Fibroblast of pulmonary artery (primary cell): ENCODE results near the gene C1QTNF6.

ENCODE experiments used
- DNase-seq: peaks from one replicate; pipeline ENCODE4 v3.0.0-alpha.2; 2010; ENCODE audit warnings: low read depth
- H3K4me3 ChIP-seq: replicated peaks from 2 replicates; pipeline ENCODE4 v1.5.1; 2011; ENCODE audit warnings: low read depth, mild to moderate bottlenecking, control low read depth, low read length, moderate library complexity
- TF ChIP-seq, protein P1 (sequence below): IDR thresholded peaks from 2 replicates; pipeline ENCODE4 v1.5.1; 2011; ENCODE audit warnings: mild to moderate bottlenecking, control low read depth, low read length, inconsistent platforms; ENCODE audit errors: missing control alignments

Gene C1QTNF6

DNA sequence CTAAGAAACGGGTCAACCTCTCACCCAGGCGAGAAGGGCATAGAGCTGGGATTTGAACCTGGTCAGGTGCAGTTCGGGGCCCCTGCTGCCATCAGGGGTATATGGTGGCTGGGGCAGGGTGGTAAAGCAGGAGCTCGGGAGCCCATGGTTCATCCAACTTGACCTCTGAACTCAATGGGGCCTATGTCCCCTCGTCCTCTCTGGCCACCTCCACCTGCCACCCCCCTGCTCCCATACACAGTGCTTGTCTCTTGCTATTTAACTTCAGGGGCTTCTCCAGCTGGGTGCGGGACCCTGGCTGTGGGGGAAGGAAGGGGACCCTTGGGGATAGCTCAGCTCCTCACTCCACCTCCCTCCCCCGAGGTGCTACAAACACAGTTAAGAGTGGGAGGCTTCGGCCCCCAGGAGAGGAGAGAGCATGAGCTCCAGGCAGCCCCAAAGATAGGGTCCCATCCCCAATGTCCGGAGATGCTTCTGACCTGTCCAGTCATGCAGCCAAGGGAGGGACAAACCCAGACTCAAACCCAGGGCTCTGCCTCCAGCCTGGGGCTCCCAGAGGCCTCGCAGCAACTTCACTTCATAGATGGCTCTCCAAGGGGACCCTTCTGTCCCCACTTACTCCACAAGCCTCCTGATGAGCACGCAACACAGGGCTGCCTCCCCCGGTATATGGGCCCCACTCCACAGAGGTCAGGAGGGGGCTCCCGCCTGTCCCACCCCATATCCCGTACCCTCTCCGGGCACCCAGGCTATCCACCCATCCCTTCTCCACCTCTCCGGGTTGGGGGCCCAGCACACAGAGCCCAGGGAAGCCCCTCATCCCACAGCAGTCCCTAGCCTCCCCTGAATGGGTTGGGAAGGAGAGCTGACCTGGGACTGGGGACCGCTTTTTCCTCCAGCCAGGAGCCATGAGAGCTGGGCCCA lies 39.0 kb downstream of the C1QTNF6 start:
- DNase-seq: no peak
- no peak overlapping the region for H3K4me3 ChIP-seq
- TF ChIP-seq, protein P1, sequence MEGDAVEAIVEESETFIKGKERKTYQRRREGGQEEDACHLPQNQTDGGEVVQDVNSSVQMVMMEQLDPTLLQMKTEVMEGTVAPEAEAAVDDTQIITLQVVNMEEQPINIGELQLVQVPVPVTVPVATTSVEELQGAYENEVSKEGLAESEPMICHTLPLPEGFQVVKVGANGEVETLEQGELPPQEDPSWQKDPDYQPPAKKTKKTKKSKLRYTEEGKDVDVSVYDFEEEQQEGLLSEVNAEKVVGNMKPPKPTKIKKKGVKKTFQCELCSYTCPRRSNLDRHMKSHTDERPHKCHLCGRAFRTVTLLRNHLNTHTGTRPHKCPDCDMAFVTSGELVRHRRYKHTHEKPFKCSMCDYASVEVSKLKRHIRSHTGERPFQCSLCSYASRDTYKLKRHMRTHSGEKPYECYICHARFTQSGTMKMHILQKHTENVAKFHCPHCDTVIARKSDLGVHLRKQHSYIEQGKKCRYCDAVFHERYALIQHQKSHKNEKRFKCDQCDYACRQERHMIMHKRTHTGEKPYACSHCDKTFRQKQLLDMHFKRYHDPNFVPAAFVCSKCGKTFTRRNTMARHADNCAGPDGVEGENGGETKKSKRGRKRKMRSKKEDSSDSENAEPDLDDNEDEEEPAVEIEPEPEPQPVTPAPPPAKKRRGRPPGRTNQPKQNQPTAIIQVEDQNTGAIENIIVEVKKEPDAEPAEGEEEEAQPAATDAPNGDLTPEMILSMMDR: no peak

DNA sequence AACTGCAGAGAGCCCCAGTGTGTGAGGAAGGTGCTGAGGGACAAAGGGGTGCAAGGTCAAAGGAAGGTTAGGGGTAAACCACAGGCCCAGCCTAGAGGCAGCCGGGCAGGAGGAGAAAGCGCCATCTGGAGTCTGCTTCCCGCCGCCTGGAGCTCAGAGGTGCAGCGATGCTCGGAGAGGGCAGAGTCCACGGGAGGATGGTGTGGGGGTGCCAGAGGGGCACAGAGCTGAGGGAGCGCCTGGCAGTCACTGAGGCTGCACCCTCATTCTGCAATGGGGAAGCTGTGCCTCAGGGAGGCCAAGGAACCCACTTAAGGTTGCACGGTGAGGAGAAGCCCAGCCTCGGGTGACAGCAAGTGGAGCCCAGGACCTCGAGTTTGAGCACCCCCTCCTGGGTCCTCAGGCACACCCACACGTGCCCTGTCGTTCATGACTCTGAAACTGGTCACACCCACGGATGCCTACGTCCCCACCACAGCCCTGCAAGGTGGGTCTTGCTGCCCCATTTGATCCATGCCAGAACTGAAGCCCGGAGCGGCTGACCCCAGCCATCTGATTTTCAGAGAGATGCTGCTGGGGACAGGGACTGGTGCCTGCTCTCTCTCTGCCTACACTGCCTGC lies 39.9 kb downstream of the C1QTNF6 start:
- DNase-seq: no peak
- no peak overlapping the region for H3K4me3 ChIP-seq
- TF ChIP-seq, protein P1: no peak

DNA sequence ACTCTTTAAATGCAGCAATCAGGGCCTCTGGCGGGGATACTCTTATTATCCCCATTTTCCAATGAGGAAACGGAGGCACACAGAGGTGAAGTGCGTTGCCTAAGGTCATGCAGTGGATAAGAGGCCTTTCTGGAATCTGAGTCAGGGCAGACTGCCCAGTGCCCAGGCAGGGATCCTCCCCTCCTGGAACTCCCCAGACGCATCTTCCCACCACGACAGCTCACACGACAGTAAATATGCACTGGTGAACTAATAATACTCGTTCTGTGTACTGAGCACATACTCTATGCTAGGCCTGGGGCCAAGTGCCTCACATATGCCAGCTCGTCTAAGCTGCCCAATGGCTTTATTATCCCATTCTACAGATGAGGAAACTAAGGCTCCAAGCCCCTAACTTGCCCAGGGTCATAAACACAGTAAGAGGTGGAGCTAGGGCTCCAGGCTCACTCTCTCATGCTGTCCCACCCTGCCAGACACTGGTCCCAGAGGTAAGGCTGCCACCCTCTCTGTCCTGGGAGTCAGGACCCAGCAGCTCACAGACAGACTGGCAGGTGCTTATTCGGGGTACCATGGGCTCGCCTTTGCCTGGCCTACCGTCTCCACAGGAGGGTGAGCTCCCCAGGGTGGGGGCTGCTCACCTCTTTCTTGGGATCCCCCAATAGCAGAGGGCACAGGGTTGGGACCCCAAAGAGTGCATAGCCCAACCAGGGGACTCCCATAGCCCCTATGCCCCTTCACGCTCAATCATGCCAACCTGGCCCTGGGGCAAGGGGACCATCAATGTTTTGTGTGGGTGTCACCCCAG lies 40.7 kb downstream of the C1QTNF6 start:
- H3K4me3 ChIP-seq: no peak overlapping the region
- TF ChIP-seq, protein P1: no peak
- no peak for DNase-seq

DNA sequence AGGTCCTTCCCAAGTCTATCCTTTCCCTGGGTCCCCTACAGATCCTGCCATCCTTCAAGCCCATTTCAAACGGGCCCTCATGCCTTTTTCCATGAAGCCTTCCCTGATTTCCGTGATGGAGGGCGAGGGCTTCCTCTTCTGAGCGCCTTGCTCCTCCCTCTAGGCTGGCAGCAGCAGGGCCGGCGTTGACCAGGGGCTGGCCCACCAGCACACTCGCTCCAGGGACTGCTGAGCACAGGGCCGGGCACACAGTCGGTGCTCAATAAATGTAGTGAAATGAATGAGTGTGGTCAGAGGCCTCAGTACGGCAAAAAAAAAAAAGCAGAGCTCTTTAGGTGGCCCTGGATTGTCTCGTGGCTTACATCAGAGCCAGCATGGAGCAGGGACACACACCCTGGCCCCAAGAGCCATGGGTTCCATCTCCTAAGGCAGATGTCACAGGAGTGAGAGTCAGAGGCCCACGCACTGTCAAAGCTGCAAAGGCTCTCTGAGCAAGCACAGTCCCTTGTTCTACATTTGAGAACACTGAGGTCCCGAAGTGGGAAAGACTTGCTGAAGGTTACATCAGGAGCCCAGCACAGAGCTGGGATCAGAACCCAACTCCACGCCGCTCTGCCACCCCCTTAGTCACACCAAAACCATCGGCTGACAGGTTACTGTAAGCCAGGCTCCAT lies 41.4 kb downstream of the C1QTNF6 start:
- DNase-seq: no peak
- no peak overlapping the region for H3K4me3 ChIP-seq
- TF ChIP-seq, protein P1: no peak

DNA sequence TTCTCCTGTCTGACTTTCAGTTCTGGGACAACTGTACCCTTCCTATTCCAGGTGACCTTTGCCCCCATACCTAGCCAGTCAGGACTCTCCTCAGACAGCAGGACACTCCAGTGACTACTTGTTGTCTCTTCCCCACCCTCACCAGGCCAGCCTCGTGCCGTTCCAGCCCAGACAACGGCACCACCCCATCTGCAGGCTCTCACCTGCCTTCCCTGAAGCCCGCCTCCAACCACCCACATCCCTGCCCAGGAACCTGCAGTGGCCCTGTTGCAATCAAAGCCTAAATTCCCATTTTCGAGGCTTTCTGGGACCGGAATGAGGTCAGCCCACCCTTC lies 42.0 kb downstream of the C1QTNF6 start:
- TF ChIP-seq, protein P1: no peak
- no peak for DNase-seq
- H3K4me3 ChIP-seq: no peak overlapping the region

DNA sequence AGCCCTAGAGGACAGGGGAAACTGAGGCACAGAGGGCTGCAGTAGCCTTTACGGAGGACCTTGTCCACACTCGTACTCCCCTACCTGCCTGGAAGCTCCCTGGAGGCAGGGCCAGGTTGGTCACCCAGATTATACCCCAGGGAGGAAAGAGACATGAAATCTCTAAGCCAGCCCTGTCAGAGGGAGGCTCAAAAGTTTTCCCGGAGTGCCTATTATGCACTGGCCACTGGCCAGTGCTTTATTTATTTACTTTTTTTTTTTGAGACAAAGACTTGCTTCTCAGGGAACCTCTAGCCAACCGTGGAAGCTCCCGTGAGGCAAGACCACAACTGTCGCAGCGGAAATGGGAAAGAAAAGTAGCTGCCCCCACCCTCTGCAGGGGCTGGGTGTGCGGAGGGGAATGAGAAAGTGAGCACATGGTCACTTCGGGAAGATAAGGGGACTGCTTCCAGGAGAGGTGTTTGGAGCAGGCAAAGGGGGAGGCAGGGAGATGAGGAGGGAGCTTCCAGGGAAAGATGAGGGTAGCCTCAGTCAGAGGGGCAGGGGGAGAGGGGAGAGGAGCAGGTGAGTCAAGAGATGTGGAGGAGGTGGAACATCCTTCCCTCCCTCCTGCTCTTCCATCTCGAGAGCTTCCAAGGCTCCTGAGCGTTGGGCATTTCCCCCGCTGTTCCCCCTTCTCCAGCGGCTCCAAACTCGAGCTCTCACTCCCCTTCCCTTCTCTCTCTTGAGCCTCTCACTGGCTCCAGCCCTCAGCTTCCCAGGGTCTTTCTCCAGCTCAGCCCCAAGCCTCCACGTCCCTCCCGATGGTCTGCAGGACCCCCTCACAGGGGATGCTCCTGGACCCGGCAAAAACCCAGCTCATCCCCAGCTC lies 42.6 kb downstream of the C1QTNF6 start:
- DNase-seq: no peak
- TF ChIP-seq, protein P1: no peak
- H3K4me3 ChIP-seq: no peak overlapping the region
